GM18909 (cell line): Measurements from ENCODE around the gene SELL.
"Not testable (repeated sequence)": the region's sequence is repeated elsewhere in the genome, so short reads cannot be mapped to it uniquely, and the experiment has no call there.

ENCODE experiments used
- ATAC-seq: cut with Tn5 transposase; IDR thresholded peaks from one replicate; pipeline ENCODE4 v1.9.1; 2021; ENCODE audit warnings: mild to moderate bottlenecking; ENCODE audit not compliant: unreplicated experiment, poor library complexity

Gene SELL

GRCh38 chr1:169707912-169708604 lies 3.4 kb downstream of the SELL start:
- ATAC-seq, result no peak

GRCh38 chr1:169704797-169705196 lies 6.6 kb downstream of the SELL start:
- ATAC-seq, result no peak

GRCh38 chr1:169701261-169702005 lies 10.0 kb downstream of the SELL start:
- ATAC-seq, result no peak

- no peak for ATAC-seq
Observed at GRCh38 chr1:169699707-169700106, 11.7 kb downstream of the SELL start.

- no peak for ATAC-seq
Observed at GRCh38 chr1:169698976-169699375, 12.4 kb downstream of the SELL start.

GRCh38 chr1:169697755-169698154 lies 13.7 kb downstream of the SELL start:
- peak; percentile 32 for ATAC-seq

GRCh38 chr1:169696273-169697100 lies 14.9 kb downstream of the SELL start:
- ATAC-seq, result no peak

GRCh38 chr1:169694304-169695075 lies 16.9 kb downstream of the SELL start:
- peak; percentile 36 for ATAC-seq

- peak; percentile 43 for ATAC-seq
Observed at GRCh38 chr1:169692756-169693460, 18.5 kb downstream of the SELL start.

- ATAC-seq, result no peak
Observed at GRCh38 chr1:169690489-169690888, 20.9 kb downstream of the SELL start.

GRCh38 chr1:169689395-169689794 lies 22.0 kb downstream of the SELL start:
- peak; percentile 12 for ATAC-seq

GRCh38 chr1:169688377-169688776 lies 23.0 kb downstream of the SELL start:
- not testable (repeated sequence) for ATAC-seq

GRCh38 chr1:169683661-169684060 lies 27.8 kb downstream of the SELL start:
- ATAC-seq, result no peak

GRCh38 chr1:169683168-169683567 lies 28.3 kb downstream of the SELL start:
- not testable (repeated sequence) for ATAC-seq

- ATAC-seq, result no peak
Observed at GRCh38 chr1:169682071-169682470, 29.3 kb downstream of the SELL start.

- ATAC-seq, result peak; percentile 30
Observed at GRCh38 chr1:169681140-169681539, 30.3 kb downstream of the SELL start.

- peak; percentile 66 for ATAC-seq
Observed at GRCh38 chr1:169680377-169681019, 30.9 kb downstream of the SELL start.

- no peak for ATAC-seq
Observed at GRCh38 chr1:169679692-169680091, 31.7 kb downstream of the SELL start.

GRCh38 chr1:169676001-169676400 lies 35.4 kb downstream of the SELL start:
- ATAC-seq, result no peak
